PC-9 (cell line): ENCODE measurements around the gene CDK9.

Source experiments
- CTCF ChIP-seq: fragments of 200-600 bp; sonication (generic); conservative IDR thresholded peaks from 2 replicates; pipeline ENCODE4 v1.6.1; 2017; ENCODE audit warnings: mixed run types, antibody characterized with exemption, mild to moderate bottlenecking, moderate library complexity
- EZH2 ChIP-seq: fragments of 200-600 bp; sonication (generic); IDR thresholded peaks from 2 replicates; pipeline ENCODE4 v1.8.0; 2017; ENCODE audit warnings: antibody characterized with exemption, low read depth

DNA sequence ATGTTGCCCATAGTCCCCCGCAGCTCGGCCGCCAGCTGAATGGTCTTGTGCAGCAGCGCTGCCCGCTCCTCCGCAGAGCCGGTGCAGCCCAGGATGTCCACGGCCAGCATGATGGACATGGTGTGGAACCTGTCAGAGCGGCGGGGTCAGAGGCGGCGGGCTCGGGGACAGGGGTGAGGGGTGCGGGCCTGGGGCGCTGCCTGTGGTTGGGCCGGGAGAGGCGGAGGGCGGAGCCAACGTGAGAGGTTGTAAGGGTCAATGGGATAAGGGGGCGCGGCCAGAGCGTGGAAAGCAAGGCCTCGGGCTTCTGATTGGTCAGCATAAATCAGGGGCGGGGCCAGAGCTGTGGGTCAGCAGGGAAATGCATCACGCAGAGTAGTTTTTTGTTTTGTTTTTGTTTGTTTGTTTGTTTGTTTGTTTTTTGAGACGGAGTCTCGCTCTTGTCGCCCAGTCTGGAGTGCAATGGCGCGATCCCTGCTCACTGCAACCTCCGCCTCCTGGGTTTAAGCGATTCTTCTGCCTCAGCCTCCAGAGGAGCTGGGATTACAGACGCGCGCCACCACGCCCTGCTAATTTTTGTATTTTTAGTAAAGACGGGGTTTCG is 43.9 kb upstream of the CDK9 start:
- TF ChIP-seq EZH2 (no peak), CTCF (no peak)
